GM18499 (cell line): Measurements from ENCODE around the gene FER.
"Not testable (repeated sequence)": the region's sequence is repeated elsewhere in the genome, so short reads cannot be mapped to it uniquely, and the experiment has no call there.

Experiments used
- ATAC-seq: cut with Tn5 transposase; IDR thresholded peaks from one replicate; pipeline ENCODE4 v1.9.1; 2021; ENCODE audit warnings: moderate number of reproducible peaks; ENCODE audit not compliant: insufficient read depth, unreplicated experiment

The FER gene

GRCh38 chr5:108941746-108942145 is 194.0 kb downstream of the FER start:
- no peak for ATAC-seq

- ATAC-seq = no peak
These were observed 195.0 kb downstream of the FER start for GRCh38 chr5:108942701-108943100.

GRCh38 chr5:108945094-108945493 is 197.4 kb downstream of the FER start:
- ATAC-seq = no peak

GRCh38 chr5:108946008-108946407 is 198.3 kb downstream of the FER start:
- ATAC-seq = no peak

- ATAC-seq = no peak
These were observed 199.5 kb downstream of the FER start for GRCh38 chr5:108947164-108947563.

- ATAC-seq = no peak
These were observed 202.6 kb downstream of the FER start for GRCh38 chr5:108950276-108950675.

GRCh38 chr5:108953940-108954339 is 206.2 kb downstream of the FER start:
- ATAC-seq = no peak

GRCh38 chr5:108957333-108957732 is 209.6 kb downstream of the FER start:
- ATAC-seq = no peak

- ATAC-seq = no peak
These were observed 219.2 kb downstream of the FER start for GRCh38 chr5:108966910-108967309.

GRCh38 chr5:108974594-108974993 is 226.9 kb downstream of the FER start:
- no peak for ATAC-seq

- ATAC-seq = no peak
These were observed 228.0 kb downstream of the FER start for GRCh38 chr5:108975697-108976096.

- no peak for ATAC-seq
These were observed 235.9 kb downstream of the FER start for GRCh38 chr5:108983461-108984092.

- no peak for ATAC-seq
These were observed 242.2 kb downstream of the FER start for GRCh38 chr5:108989761-108990392.

GRCh38 chr5:108992396-108993085 is 244.8 kb downstream of the FER start:
- not testable (repeated sequence) for ATAC-seq

GRCh38 chr5:108993440-108993839 is 245.7 kb downstream of the FER start:
- not testable (repeated sequence) for ATAC-seq

- no peak for ATAC-seq
These were observed 250.0 kb downstream of the FER start for GRCh38 chr5:108997720-108998119.

- no peak for ATAC-seq
These were observed 250.5 kb downstream of the FER start for GRCh38 chr5:108998216-108998615.

GRCh38 chr5:109003928-109004327 is 256.2 kb downstream of the FER start:
- no peak for ATAC-seq

GRCh38 chr5:109005297-109006009 is 257.8 kb downstream of the FER start:
- no peak for ATAC-seq

- ATAC-seq = no peak
These were observed 258.4 kb downstream of the FER start for GRCh38 chr5:109006129-109006528.

- ATAC-seq = no peak
These were observed 268.6 kb downstream of the FER start for GRCh38 chr5:109016300-109016699.
